Measurements from ENCODE around the gene TMEM74B. TPM values are rescaled to one million over a fixed set of nuclear protein-coding genes. Genes with fewer than 3 reads are reported as not detected.

Gene TMEM74B
- total and polyA plus RNA-seq, 2 of the 8 experiments (the other 6 are each of a cell fraction or from before 2014, with no cell fraction given), result 4.0 to 6.4 TPM

DNA sequence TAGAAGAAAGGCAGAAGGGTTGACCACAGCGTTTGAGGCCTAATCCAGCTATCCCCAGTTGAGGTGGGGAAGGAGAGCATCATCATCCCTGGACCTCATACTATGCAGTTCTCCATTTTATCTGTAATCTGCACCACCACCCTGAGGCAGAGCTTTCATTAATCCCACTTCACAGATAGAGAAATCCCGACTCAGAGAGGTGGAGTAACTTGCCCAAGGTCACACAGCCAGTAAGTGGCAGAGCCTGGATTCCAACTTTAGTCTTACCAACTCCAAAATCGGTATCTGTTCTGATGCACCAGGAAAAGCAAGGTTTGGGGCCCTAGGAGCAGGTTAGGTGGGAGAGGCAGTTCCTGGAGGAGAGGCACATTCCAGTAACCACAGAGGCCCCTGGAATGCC lies 6.7 kb downstream of the TMEM74B start (continued):
- no peak for TF ChIP-seq SRF (IDR thresholded peaks at IDR 0.05; ENCODE audit: low read depth, low read length)
- no peak for TF ChIP-seq ATF3 (IDR thresholded peaks at IDR 0.05; ENCODE audit: insufficient read depth, low read depth, low read length)
- TF ChIP-seq SP2 (IDR thresholded peaks at IDR 0.05; ENCODE audit: low read length), result no peak
- TF ChIP-seq SUZ12 (IDR thresholded peaks at IDR 0.05; ENCODE audit: low read length), result no peak
- TF ChIP-seq BRCA1 (IDR thresholded peaks at IDR 0.05; ENCODE audit: low read depth, low read length), result no peak
- TF ChIP-seq TAF7 (optimal IDR thresholded peaks at IDR 0.05; ENCODE audit: borderline replicate concordance, low read depth, low read length), result no peak
- TF ChIP-seq KDM5A (IDR thresholded peaks at IDR 0.05; ENCODE audit: low read length), result no peak
